Measurements from ENCODE around the gene GNAT3.

Gene GNAT3

GRCh38 chr7:80511964-80512363 lies at the start of gene GNAT3:
TSS of gene GNAT3 (minus strand) at chr7:80512064. CDS start at chr7:80511926, 138 bp downstream.
- Histone ChIP-seq H3K36me3 (no peaks in the 10 kb centered on the region), H3K4me1 (peaks cover 2 to 12% (median 4%) of the 10 kb centered on the region in 10 experiments; a peak in 18 of 20 replicates), H3K9me3 (replicated peaks in 1 of 11) (no peaks in the 10 kb centered on the region), H3K9ac (no peak within 1 kb of the TSS), H3K4me3 (no peak within 1 kb of the TSS), H4K20me1 (no peaks in the 10 kb centered on the region), H3K27ac (no peak within 1 kb of the TSS), H3K4me2 (no peak within 1 kb of the TSS), H3K27me3 (no peaks in the 10 kb centered on the region)
- TF ChIP-seq Cebpa-rat (IDR thresholded peaks at IDR 0.05), result no peak

GRCh38 chr7:80558116-80558515 lies 46.3 kb upstream of the GNAT3 start:
- no peaks in the 10 kb centered on the region for H3K27me3 ChIP-seq
- H3K4me3 ChIP-seq, result no peak overlapping the region
- H3K4me1 ChIP-seq, result no peaks in the 10 kb centered on the region
- no peak overlapping the region for H3K27ac ChIP-seq
- no peak overlapping the region for H3K4me2 ChIP-seq
- TF ChIP-seq Cebpa-rat (IDR thresholded peaks at IDR 0.05), result no peak
- no peaks in the 10 kb centered on the region for H3K36me3 ChIP-seq
- no peak overlapping the region for H3K9ac ChIP-seq
- H4K20me1 ChIP-seq, result no peaks in the 10 kb centered on the region
- H3K9me3 ChIP-seq (replicated peaks in 1 of 11), result peaks cover 5 to 51% (median 21%) of the 10 kb centered on the region in 11 experiments; a peak in 19 of 22 replicates

GRCh38 chr7:80552031-80552694 lies 40.3 kb upstream of the GNAT3 start:
- no peak overlapping the region for H3K27ac ChIP-seq
- no peaks in the 10 kb centered on the region for H4K20me1 ChIP-seq
- no peak overlapping the region for H3K9ac ChIP-seq
- no peaks in the 10 kb centered on the region for H3K36me3 ChIP-seq
- H3K4me1 ChIP-seq, result no peaks in the 10 kb centered on the region
- no peaks in the 10 kb centered on the region for H3K27me3 ChIP-seq
- no peak overlapping the region for H3K4me2 ChIP-seq
- H3K4me3 ChIP-seq, result no peak overlapping the region
- TF ChIP-seq Cebpa-rat (IDR thresholded peaks at IDR 0.05), result no peak
- no peaks in the 10 kb centered on the region for H3K9me3 ChIP-seq (replicated peaks in 1 of 11)

- Histone ChIP-seq H3K4me3 (no peak overlapping the region), H3K9ac (no peak overlapping the region), H3K36me3 (no peaks in the 10 kb centered on the region), H3K27ac (no peak overlapping the region), H3K4me1 (no peaks in the 10 kb centered on the region), H3K9me3 (replicated peaks in 1 of 11) (peaks cover 0 to 17% (median 0%) of the 10 kb centered on the region in 11 experiments; a peak in 5 of 22 replicates), H4K20me1 (no peaks in the 10 kb centered on the region), H3K27me3 (no peaks in the 10 kb centered on the region), H3K4me2 (no peak overlapping the region)
- TF ChIP-seq Cebpa-rat (IDR thresholded peaks at IDR 0.05), result no peak
Measured at GRCh38 chr7:80550005-80550404, 38.1 kb upstream of the GNAT3 start.

GRCh38 chr7:80548840-80549530 lies 37.1 kb upstream of the GNAT3 start:
- Histone ChIP-seq H3K9ac (no peak overlapping the region), H3K9me3 (replicated peaks in 1 of 11) (peaks cover 0 to 28% (median 1%) of the 10 kb centered on the region in 11 experiments; a peak in 13 of 22 replicates), H3K4me1 (no peaks in the 10 kb centered on the region), H3K27me3 (no peaks in the 10 kb centered on the region), H3K36me3 (no peaks in the 10 kb centered on the region), H3K4me2 (no peak overlapping the region), H3K27ac (no peak overlapping the region), H3K4me3 (no peak overlapping the region), H4K20me1 (no peaks in the 10 kb centered on the region)
- no peak for TF ChIP-seq Cebpa-rat (IDR thresholded peaks at IDR 0.05)

- H3K9me3 ChIP-seq (replicated peaks in 1 of 11), result peaks cover 0 to 38% (median 6%) of the 10 kb centered on the region in 11 experiments; a peak in 13 of 22 replicates
Measured at GRCh38 chr7:80542398-80542797, 30.5 kb upstream of the GNAT3 start.

GRCh38 chr7:80540836-80541235 lies 29.0 kb upstream of the GNAT3 start:
- Histone ChIP-seq H3K36me3 (no peaks in the 10 kb centered on the region), H3K4me2 (no peak overlapping the region), H3K4me1 (peaks cover 0 to 26% (median 2%) of the 10 kb centered on the region in 10 experiments; a peak in 7 of 20 replicates), H3K9ac (no peak overlapping the region), H3K27ac (no peak overlapping the region), H3K9me3 (replicated peaks in 1 of 11) (peaks cover 0 to 29% (median 6%) of the 10 kb centered on the region in 11 experiments; a peak in 13 of 22 replicates), H3K27me3 (no peaks in the 10 kb centered on the region), H4K20me1 (no peaks in the 10 kb centered on the region), H3K4me3 (no peak overlapping the region)
- TF ChIP-seq Cebpa-rat (IDR thresholded peaks at IDR 0.05), result no peak

More at GRCh38 chr7:80542398-80542797, 30.5 kb upstream of the GNAT3 start:
- Histone ChIP-seq H4K20me1 (no peaks in the 10 kb centered on the region), H3K4me1 (peaks cover 0 to 13% (median 0%) of the 10 kb centered on the region in 10 experiments; a peak in 5 of 20 replicates), H3K27ac (no peak overlapping the region), H3K4me2 (no peak overlapping the region), H3K27me3 (no peaks in the 10 kb centered on the region), H3K4me3 (no peak overlapping the region), H3K36me3 (no peaks in the 10 kb centered on the region), H3K9ac (no peak overlapping the region)
- no peak for TF ChIP-seq Cebpa-rat (IDR thresholded peaks at IDR 0.05)

GRCh38 chr7:80537091-80537490 lies 25.2 kb upstream of the GNAT3 start:
- H4K20me1 ChIP-seq, result no peaks in the 10 kb centered on the region
- TF ChIP-seq Cebpa-rat (IDR thresholded peaks at IDR 0.05), result no peak
- no peak overlapping the region for H3K4me3 ChIP-seq
- peaks cover 0 to 12% (median 5%) of the 10 kb centered on the region in 11 experiments; a peak in 9 of 22 replicates for H3K9me3 ChIP-seq (replicated peaks in 1 of 11)
- H3K27me3 ChIP-seq, result no peaks in the 10 kb centered on the region
- H3K9ac ChIP-seq, result no peak overlapping the region
- H3K36me3 ChIP-seq, result no peaks in the 10 kb centered on the region
- peaks cover 0 to 28% (median 2%) of the 10 kb centered on the region in 10 experiments; a peak in 7 of 20 replicates for H3K4me1 ChIP-seq
- no peak overlapping the region for H3K27ac ChIP-seq
- H3K4me2 ChIP-seq, result peak overlapping the region in 2 of 11 experiments; percentile 34 to 47; a peak in 5 of 22 replicates

GRCh38 chr7:80536426-80536825 lies 24.6 kb upstream of the GNAT3 start:
- H3K9me3 ChIP-seq (replicated peaks in 1 of 11), result peaks cover 0 to 17% (median 6%) of the 10 kb centered on the region in 11 experiments; a peak in 9 of 22 replicates
- peaks cover 0 to 28% (median 2%) of the 10 kb centered on the region in 10 experiments; a peak in 7 of 20 replicates for H3K4me1 ChIP-seq
- H3K4me2 ChIP-seq, result peak overlapping the region in 2 of 11 experiments; percentile 39 to 47; a peak in 4 of 22 replicates
- no peak for TF ChIP-seq Cebpa-rat (IDR thresholded peaks at IDR 0.05)
- H4K20me1 ChIP-seq, result no peaks in the 10 kb centered on the region
- H3K27me3 ChIP-seq, result no peaks in the 10 kb centered on the region
- no peak overlapping the region for H3K4me3 ChIP-seq
- no peak overlapping the region for H3K27ac ChIP-seq
- H3K9ac ChIP-seq, result no peak overlapping the region
- H3K36me3 ChIP-seq, result no peaks in the 10 kb centered on the region
